ENCODE data around the gene MEX3D. TPM values are rescaled to one million over a fixed set of nuclear protein-coding genes. Genes with fewer than 3 reads are reported as not detected.

Gene MEX3D
- total and polyA plus RNA-seq, 4 donors, result 0.92 to 9.1 (median 5.2) TPM

DNA sequence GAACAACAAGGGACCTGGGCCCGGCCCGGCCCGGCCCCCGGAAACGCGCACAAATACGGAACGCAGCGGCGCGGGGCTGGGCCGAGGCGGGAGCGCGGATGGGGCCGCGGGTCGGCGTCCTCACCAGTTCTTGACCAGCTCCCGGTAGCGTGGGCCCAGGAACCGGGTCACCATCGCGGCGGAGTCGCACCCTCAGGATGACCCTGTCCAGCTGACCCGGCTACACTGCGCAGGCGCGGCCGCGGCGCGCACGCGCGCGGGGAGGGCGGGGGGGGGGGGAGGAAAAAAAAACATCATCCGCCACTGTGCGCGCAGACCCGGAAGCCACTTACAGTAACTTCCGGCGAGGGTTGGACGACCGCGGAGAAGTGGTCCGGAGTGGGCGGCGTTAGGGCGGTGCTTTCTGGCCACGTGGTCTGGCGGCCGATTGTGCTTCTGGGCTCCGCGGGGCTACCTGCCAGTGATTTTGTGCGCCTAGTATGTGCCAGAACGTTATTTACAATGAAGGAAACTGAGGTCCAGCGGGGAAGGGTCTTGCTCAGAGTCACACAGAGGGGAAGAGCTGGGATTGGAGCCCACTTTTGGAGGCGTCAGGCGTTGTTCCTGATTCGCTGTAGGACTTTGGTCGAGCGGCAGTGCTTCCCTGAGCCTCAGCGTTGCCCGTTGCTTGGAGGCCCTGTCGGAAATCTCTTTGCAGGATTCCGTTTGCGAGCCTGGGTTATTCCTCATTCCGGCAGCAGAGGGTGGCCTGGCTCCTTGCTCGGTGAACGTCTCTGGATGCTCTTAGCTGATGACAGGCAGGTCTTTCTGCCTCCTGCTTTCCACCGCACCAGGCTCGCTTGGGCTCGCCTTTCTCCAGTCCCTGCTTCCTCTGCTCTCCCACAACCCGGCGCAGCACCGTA is 37.4 kb upstream of the MEX3D start, which contains the start of gene UQCR11 (continued):
- TF ChIP-seq CTCF (IDR thresholded peaks at IDR 0.05; ENCODE audit: low read depth, low read length, missing input control) (peak; percentile 58), EGR1 (IDR thresholded peaks at IDR 0.05; ENCODE audit: low read depth in 2 of 2) (no peak)
- TF ChIP-seq, protein P1, sequence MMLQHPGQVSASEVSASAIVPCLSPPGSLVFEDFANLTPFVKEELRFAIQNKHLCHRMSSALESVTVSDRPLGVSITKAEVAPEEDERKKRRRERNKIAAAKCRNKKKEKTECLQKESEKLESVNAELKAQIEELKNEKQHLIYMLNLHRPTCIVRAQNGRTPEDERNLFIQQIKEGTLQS (IDR thresholded peaks at IDR 0.05), result no peak

GRCh38 chr19:1602091-1602707 is 34.1 kb upstream of the MEX3D start:
- 94% methylated on average over 21 of the region's 21 CpGs for WGBS
- DNase-seq (ENCODE audit: low spot score), result no peak
- Histone ChIP-seq H3K4me3 (ENCODE audit: low read depth in 1 of 3, low read length in 3 of 3) (no peak overlapping the region), H3K27me3 (ENCODE audit: control insufficient read depth in 4 of 4, insufficient read depth in 4 of 4, low read length in 3 of 4) (no peaks in the 10 kb centered on the region), H3K4me1 (ENCODE audit: control insufficient read depth in 4 of 4, insufficient read depth in 4 of 4, low read length in 3 of 4) (peaks cover 5 to 26% (median 19%) of the 10 kb centered on the region in 4 donors), H3K36me3 (ENCODE audit: control insufficient read depth in 4 of 4, insufficient read depth in 3 of 4, low read depth in 1 of 4, low read length in 3 of 4) (peaks cover 7 to 19% (median 11%) of the 10 kb centered on the region in 4 donors), H3K27ac (ENCODE audit: low read depth in 1 of 2, low read length in 2 of 2) (no peak overlapping the region), H3K9me3 (ENCODE audit: control insufficient read depth in 4 of 4, low read length in 3 of 4) (no peaks in the 10 kb centered on the region), H3K9ac (ENCODE audit: low read depth in 1 of 2, low read length in 2 of 2) (no peak overlapping the region)
- TF ChIP-seq, protein P2, sequence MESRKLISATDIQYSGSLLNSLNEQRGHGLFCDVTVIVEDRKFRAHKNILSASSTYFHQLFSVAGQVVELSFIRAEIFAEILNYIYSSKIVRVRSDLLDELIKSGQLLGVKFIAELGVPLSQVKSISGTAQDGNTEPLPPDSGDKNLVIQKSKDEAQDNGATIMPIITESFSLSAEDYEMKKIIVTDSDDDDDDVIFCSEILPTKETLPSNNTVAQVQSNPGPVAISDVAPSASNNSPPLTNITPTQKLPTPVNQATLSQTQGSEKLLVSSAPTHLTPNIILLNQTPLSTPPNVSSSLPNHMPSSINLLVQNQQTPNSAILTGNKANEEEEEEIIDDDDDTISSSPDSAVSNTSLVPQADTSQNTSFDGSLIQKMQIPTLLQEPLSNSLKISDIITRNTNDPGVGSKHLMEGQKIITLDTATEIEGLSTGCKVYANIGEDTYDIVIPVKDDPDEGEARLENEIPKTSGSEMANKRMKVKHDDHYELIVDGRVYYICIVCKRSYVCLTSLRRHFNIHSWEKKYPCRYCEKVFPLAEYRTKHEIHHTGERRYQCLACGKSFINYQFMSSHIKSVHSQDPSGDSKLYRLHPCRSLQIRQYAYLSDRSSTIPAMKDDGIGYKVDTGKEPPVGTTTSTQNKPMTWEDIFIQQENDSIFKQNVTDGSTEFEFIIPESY (IDR thresholded peaks at IDR 0.05), result no peak
- TF ChIP-seq HNF4G (IDR thresholded peaks at IDR 0.05), result no peak
- no peak for TF ChIP-seq TAF1 (conservative IDR thresholded peaks at IDR 0.05)
- no peak for TF ChIP-seq GABPA (IDR thresholded peaks at IDR 0.05 in 1 of 2, conservative IDR thresholded peaks at IDR 0.05 in 1 of 2)
- no peak for TF ChIP-seq FOXA2 (IDR thresholded peaks at IDR 0.05)
- no peak for TF ChIP-seq FOXA1 (IDR thresholded peaks at IDR 0.05)
- no peak for TF ChIP-seq SP1 (IDR thresholded peaks at IDR 0.05)
- no peak for TF ChIP-seq NR2F2 (IDR thresholded peaks at IDR 0.05)
- TF ChIP-seq YY1 (IDR thresholded peaks at IDR 0.05), result no peak
- TF ChIP-seq HNF4A (conservative IDR thresholded peaks at IDR 0.05), result no peak
- no peak for TF ChIP-seq RXRA (IDR thresholded peaks at IDR 0.05)
- no peak for TF ChIP-seq MAX (IDR thresholded peaks at IDR 0.05)
- TF ChIP-seq EGR1 (IDR thresholded peaks at IDR 0.05; ENCODE audit: low read depth in 2 of 2), result no peak
- TF ChIP-seq, protein P1 (IDR thresholded peaks at IDR 0.05), result no peak
